Measurements from ENCODE around the gene CCDC196.

DNA sequence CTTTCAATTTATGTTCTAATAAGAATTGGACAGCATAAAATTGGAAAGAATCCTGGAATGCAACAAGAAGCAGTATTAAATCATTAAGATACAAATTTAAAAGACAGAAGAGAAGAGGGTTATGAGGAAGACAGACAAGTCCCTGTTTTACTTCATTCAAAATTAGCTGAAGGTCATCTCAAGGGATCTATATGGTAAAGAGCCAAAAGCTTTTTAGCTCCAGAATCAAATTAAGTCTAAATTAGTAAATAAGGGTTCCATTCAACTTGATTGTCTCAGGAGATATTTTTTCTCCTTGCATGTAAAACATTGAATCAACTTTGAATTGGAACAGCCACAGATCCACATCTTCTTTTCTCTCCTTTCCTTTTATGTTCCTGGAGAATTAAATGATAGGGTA, 7.6 kb downstream of the CCDC196 start:
- TF ChIP-seq, protein P1, sequence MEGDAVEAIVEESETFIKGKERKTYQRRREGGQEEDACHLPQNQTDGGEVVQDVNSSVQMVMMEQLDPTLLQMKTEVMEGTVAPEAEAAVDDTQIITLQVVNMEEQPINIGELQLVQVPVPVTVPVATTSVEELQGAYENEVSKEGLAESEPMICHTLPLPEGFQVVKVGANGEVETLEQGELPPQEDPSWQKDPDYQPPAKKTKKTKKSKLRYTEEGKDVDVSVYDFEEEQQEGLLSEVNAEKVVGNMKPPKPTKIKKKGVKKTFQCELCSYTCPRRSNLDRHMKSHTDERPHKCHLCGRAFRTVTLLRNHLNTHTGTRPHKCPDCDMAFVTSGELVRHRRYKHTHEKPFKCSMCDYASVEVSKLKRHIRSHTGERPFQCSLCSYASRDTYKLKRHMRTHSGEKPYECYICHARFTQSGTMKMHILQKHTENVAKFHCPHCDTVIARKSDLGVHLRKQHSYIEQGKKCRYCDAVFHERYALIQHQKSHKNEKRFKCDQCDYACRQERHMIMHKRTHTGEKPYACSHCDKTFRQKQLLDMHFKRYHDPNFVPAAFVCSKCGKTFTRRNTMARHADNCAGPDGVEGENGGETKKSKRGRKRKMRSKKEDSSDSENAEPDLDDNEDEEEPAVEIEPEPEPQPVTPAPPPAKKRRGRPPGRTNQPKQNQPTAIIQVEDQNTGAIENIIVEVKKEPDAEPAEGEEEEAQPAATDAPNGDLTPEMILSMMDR (IDR thresholded peaks at IDR 0.05), result no peak
- TF ChIP-seq, protein P2, sequence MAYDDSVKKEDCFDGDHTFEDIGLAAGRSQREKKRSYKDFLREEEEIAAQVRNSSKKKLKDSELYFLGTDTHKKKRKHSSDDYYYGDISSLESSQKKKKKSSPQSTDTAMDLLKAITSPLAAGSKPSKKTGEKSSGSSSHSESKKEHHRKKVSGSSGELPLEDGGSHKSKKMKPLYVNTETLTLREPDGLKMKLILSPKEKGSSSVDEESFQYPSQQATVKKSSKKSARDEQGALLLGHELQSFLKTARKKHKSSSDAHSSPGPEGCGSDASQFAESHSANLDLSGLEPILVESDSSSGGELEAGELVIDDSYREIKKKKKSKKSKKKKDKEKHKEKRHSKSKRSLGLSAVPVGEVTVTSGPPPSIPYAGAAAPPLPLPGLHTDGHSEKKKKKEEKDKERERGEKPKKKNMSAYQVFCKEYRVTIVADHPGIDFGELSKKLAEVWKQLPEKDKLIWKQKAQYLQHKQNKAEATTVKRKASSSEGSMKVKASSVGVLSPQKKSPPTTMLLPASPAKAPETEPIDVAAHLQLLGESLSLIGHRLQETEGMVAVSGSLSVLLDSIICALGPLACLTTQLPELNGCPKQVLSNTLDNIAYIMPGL (CRISPR knock-in tag; IDR thresholded peaks at IDR 0.05; ENCODE audit: borderline replicate concordance), result no peak
- TF ChIP-seq FOSL2 (IDR thresholded peaks at IDR 0.05) (no peak), FOSL2 (CRISPR knock-in tag; IDR thresholded peaks at IDR 0.05) (no peak), POLR2A (IDR thresholded peaks at IDR 0.05; ENCODE audit: low read length) (no peak), EHMT2 (IDR thresholded peaks at IDR 0.05; ENCODE audit: low read depth) (no peak), CEBPB (IDR thresholded peaks at IDR 0.05) (no peak), CBX2 (IDR thresholded peaks at IDR 0.05; ENCODE audit: borderline replicate concordance, low read depth) (no peak), HOXA7 (CRISPR knock-in tag; IDR thresholded peaks at IDR 0.05) (no peak), POLR2AphosphoS2 (conservative IDR thresholded peaks at IDR 0.05; ENCODE audit: low read length) (no peak), EP300 (IDR thresholded peaks at IDR 0.05) (no peak)
